ENCODE results near the gene PRDM4. TPM values are rescaled to one million over a fixed set of nuclear protein-coding genes. Genes with fewer than 3 reads are reported as not detected.

Gene PRDM4
- total RNA-seq, 1 experiment from 2014 or later, result 20.5 TPM

DNA sequence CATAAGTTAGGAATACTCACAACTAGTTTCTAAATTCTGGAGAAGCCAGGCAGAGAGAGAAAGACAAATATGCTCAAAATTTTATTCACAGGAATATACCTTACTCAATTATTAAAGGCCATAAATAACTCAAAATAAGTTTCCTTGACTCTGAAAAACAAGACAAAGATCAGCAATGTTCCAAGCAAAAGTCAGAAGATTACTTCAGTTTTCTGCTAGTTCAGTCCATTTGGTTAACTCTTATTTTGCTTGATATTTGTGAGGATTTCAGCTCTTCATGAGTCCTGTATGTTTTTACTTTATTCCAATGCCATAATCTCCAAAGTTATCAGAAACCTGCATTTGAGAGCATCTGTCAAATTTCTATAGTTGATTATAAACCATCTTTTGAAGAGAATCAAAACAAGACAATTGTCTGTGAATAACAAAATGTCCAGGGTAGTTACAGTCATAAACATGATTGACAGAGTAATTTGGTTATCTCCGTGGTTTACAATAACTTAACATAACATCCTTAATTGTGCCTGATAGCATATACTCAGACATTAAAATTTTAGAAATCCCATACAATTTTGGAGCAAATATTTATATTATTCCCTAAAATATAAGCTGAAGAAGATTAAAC is 30.6 kb upstream of the PRDM4 start (continued):
- TF ChIP-seq, protein P1, sequence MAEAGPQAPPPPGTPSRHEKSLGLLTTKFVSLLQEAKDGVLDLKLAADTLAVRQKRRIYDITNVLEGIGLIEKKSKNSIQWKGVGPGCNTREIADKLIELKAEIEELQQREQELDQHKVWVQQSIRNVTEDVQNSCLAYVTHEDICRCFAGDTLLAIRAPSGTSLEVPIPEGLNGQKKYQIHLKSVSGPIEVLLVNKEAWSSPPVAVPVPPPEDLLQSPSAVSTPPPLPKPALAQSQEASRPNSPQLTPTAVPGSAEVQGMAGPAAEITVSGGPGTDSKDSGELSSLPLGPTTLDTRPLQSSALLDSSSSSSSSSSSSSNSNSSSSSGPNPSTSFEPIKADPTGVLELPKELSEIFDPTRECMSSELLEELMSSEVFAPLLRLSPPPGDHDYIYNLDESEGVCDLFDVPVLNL (CRISPR knock-in tag; IDR thresholded peaks at IDR 0.05; ENCODE audit: borderline replicate concordance, low read depth), result no peak
- TF ChIP-seq, protein P2, sequence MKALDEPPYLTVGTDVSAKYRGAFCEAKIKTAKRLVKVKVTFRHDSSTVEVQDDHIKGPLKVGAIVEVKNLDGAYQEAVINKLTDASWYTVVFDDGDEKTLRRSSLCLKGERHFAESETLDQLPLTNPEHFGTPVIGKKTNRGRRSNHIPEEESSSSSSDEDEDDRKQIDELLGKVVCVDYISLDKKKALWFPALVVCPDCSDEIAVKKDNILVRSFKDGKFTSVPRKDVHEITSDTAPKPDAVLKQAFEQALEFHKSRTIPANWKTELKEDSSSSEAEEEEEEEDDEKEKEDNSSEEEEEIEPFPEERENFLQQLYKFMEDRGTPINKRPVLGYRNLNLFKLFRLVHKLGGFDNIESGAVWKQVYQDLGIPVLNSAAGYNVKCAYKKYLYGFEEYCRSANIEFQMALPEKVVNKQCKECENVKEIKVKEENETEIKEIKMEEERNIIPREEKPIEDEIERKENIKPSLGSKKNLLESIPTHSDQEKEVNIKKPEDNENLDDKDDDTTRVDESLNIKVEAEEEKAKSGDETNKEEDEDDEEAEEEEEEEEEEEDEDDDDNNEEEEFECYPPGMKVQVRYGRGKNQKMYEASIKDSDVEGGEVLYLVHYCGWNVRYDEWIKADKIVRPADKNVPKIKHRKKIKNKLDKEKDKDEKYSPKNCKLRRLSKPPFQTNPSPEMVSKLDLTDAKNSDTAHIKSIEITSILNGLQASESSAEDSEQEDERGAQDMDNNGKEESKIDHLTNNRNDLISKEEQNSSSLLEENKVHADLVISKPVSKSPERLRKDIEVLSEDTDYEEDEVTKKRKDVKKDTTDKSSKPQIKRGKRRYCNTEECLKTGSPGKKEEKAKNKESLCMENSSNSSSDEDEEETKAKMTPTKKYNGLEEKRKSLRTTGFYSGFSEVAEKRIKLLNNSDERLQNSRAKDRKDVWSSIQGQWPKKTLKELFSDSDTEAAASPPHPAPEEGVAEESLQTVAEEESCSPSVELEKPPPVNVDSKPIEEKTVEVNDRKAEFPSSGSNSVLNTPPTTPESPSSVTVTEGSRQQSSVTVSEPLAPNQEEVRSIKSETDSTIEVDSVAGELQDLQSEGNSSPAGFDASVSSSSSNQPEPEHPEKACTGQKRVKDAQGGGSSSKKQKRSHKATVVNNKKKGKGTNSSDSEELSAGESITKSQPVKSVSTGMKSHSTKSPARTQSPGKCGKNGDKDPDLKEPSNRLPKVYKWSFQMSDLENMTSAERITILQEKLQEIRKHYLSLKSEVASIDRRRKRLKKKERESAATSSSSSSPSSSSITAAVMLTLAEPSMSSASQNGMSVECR (CRISPR knock-in tag; IDR thresholded peaks at IDR 0.05; ENCODE audit: borderline replicate concordance), result no peak
- TF ChIP-seq, protein P3, sequence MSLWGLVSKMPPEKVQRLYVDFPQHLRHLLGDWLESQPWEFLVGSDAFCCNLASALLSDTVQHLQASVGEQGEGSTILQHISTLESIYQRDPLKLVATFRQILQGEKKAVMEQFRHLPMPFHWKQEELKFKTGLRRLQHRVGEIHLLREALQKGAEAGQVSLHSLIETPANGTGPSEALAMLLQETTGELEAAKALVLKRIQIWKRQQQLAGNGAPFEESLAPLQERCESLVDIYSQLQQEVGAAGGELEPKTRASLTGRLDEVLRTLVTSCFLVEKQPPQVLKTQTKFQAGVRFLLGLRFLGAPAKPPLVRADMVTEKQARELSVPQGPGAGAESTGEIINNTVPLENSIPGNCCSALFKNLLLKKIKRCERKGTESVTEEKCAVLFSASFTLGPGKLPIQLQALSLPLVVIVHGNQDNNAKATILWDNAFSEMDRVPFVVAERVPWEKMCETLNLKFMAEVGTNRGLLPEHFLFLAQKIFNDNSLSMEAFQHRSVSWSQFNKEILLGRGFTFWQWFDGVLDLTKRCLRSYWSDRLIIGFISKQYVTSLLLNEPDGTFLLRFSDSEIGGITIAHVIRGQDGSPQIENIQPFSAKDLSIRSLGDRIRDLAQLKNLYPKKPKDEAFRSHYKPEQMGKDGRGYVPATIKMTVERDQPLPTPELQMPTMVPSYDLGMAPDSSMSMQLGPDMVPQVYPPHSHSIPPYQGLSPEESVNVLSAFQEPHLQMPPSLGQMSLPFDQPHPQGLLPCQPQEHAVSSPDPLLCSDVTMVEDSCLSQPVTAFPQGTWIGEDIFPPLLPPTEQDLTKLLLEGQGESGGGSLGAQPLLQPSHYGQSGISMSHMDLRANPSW (CRISPR knock-in tag; conservative IDR thresholded peaks at IDR 0.05; ENCODE audit: low read depth), result no peak
- TF ChIP-seq MYBL2 (CRISPR knock-in tag; IDR thresholded peaks at IDR 0.05), result no peak
- no peak for TF ChIP-seq SOX15 (CRISPR knock-in tag; IDR thresholded peaks at IDR 0.05)
- no peak for TF ChIP-seq ZNF425 (CRISPR knock-in tag; conservative IDR thresholded peaks at IDR 0.05)

DNA sequence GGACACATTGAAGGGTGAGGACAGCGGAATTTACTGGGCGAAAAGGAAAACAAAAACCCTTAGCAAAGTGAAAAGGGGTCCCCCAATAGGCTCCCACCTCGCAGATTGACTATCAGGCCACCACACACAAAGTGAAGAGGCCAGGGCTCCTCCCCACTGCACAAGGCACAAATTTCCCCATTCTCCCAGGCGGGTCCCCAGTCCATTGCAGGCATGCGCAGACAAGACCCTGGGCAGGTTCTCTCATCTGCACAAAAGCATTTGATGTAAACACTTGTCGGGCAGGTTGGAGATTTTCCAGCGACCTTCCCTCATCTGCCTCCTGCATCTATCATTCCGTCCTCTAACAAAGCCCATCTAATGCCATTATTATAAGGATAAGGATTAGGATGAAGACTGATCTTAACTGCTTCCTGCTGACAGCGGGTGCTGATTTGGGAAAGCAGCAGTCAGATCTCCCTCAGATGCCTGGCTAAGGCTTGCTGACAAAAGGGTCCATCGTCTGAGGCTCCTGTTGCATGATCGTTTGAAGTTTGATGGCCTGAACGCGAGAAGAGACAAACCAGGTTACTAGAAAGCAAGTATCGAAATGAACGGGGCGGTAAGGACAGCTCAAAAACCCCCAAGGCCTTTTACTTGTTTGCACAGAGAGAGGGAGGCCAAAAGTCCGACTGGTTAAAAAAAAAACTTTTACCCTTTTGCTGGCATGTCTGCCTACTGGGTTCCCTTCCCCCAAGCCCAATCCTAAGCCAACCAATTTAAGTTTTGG is 27.9 kb upstream of the PRDM4 start:
- POLR2A ChIA-PET, result no interaction called here
- CTCF ChIA-PET, result interaction anchor here (0.9 kb wide), 1 partner anchor 113 kb away, joined by 5 read pairs; no protein-coding TSS in a partner anchor
- peaks cover 42% of the 10 kb centered on the region for H3K9me3 Mint-ChIP-seq
- no peak for TF ChIP-seq NFE2L1 (CRISPR knock-in tag; IDR thresholded peaks at IDR 0.05)
- no peak for TF ChIP-seq USF1 (CRISPR knock-in tag; IDR thresholded peaks at IDR 0.05)
- TF ChIP-seq ZNF317 (CRISPR knock-in tag; IDR thresholded peaks at IDR 0.05; ENCODE audit: borderline replicate concordance, low read depth), result no peak
- no peak for TF ChIP-seq ZNF512 (CRISPR knock-in tag; IDR thresholded peaks at IDR 0.05; ENCODE audit: borderline replicate concordance)
- no peak for TF ChIP-seq ELF4 (CRISPR knock-in tag; IDR thresholded peaks at IDR 0.05; ENCODE audit: low read depth)
- no peak for TF ChIP-seq GTF2I (CRISPR knock-in tag; conservative IDR thresholded peaks at IDR 0.05)
- TF ChIP-seq, protein P4, sequence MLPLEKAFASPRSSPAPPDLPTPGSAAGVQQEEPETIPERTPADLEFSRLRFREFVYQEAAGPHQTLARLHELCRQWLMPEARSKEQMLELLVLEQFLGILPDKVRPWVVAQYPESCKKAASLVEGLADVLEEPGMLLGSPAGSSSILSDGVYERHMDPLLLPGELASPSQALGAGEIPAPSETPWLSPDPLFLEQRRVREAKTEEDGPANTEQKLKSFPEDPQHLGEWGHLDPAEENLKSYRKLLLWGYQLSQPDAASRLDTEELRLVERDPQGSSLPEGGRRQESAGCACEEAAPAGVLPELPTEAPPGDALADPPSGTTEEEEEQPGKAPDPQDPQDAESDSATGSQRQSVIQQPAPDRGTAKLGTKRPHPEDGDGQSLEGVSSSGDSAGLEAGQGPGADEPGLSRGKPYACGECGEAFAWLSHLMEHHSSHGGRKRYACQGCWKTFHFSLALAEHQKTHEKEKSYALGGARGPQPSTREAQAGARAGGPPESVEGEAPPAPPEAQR (CRISPR knock-in tag; IDR thresholded peaks at IDR 0.05), result no peak
- TF ChIP-seq ETV6 (CRISPR knock-in tag; IDR thresholded peaks at IDR 0.05), result no peak
- no peak for TF ChIP-seq ZNF121 (CRISPR knock-in tag; IDR thresholded peaks at IDR 0.05)
- TF ChIP-seq, protein P3 (CRISPR knock-in tag; conservative IDR thresholded peaks at IDR 0.05; ENCODE audit: low read depth), result no peak

More for the DNA sequence above, 27.9 kb upstream of the PRDM4 start:
- no peaks in the 10 kb centered on the region; the same call in 1 of the 2 replicates for H3K4me1 Mint-ChIP-seq
- ATAC-seq (no peak; the same call in 1 of the 2 replicates), DNase-seq (ENCODE audit: low spot score) (no peak)
- H3K27ac Mint-ChIP-seq, result no peak overlapping the region
- peaks cover 23% of the 10 kb centered on the region for H3K36me3 Mint-ChIP-seq
- H3K4me3 Mint-ChIP-seq, result no peak overlapping the region
- H3K27me3 Mint-ChIP-seq (ENCODE audit: low read depth), result peaks cover 19% of the 10 kb centered on the region
